Measurements from ENCODE around the gene IQCE. TPM values are rescaled to one million over a fixed set of nuclear protein-coding genes. Genes with fewer than 3 reads are reported as not detected.
A peak's percentile ranks its signal among the peaks of the same experiment; 100 is the strongest.

IQCE gene
- total and polyA plus RNA-seq, 12 donors: 4.2 to 13.8 (median 9.3) TPM

DNA sequence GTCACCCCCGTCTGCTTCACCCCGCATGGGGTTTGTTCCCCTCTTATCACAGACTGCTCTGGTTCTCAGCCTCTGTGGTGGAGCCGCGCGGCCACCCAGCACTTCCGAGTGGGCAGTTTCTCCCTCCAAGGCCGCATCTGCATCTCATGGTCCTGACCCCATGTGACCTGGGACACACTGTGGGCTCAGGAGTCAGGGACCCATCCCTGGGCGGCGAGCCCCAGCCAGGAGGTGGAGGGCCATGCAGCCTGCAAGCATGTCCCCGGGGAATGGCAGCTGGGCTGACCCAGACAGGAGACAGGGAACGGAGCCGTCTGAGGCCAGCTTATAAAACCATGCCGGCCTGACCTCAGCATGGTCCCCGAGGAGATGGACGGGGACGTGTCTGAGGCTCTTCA lies 47.8 kb downstream of the IQCE start:
- intact Hi-C loops (cut with DNase I): loop anchor here in 2 of 10 donors (2.0 to 5.0 kb wide), 3 partner anchors 20 to 49 kb away; partner anchors contain the start of genes BRAT1 (in 1 of the 2) and IQCE (in 1 of the 2)
- H3K9me3 ChIP-seq: no peaks in the 10 kb centered on the region
- H3K36me3 ChIP-seq: peaks cover 0 to 13% (median 0%) of the 10 kb centered on the region in 9 donors
- 59 to 61% methylated on average over 16 of the region's 16 CpGs for WGBS, 2 donors
- H3K4me3 ChIP-seq: peak overlapping the region in 4 of 10 donors; percentile 1 to 23 (median 11)
- TF ChIP-seq, protein P1, sequence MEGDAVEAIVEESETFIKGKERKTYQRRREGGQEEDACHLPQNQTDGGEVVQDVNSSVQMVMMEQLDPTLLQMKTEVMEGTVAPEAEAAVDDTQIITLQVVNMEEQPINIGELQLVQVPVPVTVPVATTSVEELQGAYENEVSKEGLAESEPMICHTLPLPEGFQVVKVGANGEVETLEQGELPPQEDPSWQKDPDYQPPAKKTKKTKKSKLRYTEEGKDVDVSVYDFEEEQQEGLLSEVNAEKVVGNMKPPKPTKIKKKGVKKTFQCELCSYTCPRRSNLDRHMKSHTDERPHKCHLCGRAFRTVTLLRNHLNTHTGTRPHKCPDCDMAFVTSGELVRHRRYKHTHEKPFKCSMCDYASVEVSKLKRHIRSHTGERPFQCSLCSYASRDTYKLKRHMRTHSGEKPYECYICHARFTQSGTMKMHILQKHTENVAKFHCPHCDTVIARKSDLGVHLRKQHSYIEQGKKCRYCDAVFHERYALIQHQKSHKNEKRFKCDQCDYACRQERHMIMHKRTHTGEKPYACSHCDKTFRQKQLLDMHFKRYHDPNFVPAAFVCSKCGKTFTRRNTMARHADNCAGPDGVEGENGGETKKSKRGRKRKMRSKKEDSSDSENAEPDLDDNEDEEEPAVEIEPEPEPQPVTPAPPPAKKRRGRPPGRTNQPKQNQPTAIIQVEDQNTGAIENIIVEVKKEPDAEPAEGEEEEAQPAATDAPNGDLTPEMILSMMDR (IDR thresholded peaks at IDR 0.05): no peak
- ATAC-seq: peak in 4 of 8 donors; percentile 4 to 35 (median 22)
- H3K27me3 ChIP-seq: no peaks in the 10 kb centered on the region
- H3K4me1 ChIP-seq: peaks cover 8 to 60% (median 35%) of the 10 kb centered on the region in 9 donors
- peak overlapping the region in 9 of 10 donors; percentile 62 to 94 (median 84) for H3K27ac ChIP-seq
- DNase-seq: peak in 1 of 2 donors; percentile 53

DNA sequence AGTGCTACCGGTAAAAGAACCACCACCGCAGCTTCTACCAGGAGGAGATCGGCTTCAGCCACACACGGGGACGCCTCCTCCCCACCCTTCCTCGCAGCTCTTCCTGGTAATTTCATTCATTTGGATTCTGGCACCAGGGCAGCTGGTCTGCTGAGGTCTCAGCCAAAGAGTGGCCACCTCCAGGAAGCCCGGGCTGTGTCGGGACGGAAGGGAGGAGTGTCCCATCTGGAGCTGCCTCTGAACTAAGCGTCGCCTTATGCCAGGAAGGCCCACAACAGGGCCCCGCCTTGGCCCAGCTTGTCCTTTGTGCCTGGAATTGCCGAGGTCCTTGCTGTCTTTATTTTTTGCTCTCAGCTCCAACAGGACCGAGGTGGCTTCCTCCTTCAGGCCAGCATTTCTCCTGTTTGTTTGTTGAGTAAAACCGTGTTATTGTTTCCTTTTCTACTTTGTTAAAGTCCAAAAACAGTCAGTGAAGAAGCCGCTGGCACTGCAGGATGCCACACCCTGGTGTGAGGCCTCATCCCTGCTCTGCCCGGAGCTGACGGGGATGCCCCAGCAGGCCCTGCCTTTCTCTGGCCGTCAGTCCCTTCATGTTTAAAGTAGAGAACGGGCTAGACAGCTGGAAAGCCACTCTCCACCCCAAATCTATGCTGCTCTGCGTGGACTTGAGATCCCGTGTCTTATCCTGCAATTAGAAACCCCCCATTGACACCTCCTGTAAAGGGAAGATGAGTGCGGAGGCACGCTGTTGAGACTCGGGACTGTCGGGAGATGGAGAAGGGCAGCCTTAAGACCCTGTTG lies 48.5 kb downstream of the IQCE start:
- H3K9me3 ChIP-seq: no peaks in the 10 kb centered on the region
- DNase-seq: peak; percentile 80 to 84
- ATAC-seq: peak; percentile 74 to 93 (median 89)
- no peaks in the 10 kb centered on the region for H3K27me3 ChIP-seq
- TF ChIP-seq, protein P1 (IDR thresholded peaks at IDR 0.05): no peak
- peak overlapping the region; percentile 62 to 94 (median 84) for H3K27ac ChIP-seq
- 58 to 60% methylated on average over 26 of the region's 26 CpGs for WGBS, 2 donors
- H3K36me3 ChIP-seq: peaks cover 0 to 5% (median 0%) of the 10 kb centered on the region in 9 donors
- peaks cover 8 to 64% (median 35%) of the 10 kb centered on the region in 9 donors for H3K4me1 ChIP-seq
- H3K4me3 ChIP-seq: peak overlapping the region in 4 of 10 donors; percentile 1 to 23 (median 11)
- intact Hi-C loops (cut with DNase I): loop anchor here in 2 of 10 donors (2.0 to 5.0 kb wide), 3 partner anchors 19 to 50 kb away; partner anchors contain the start of genes BRAT1 (in 1 of the 2) and IQCE (in 1 of the 2)

DNA sequence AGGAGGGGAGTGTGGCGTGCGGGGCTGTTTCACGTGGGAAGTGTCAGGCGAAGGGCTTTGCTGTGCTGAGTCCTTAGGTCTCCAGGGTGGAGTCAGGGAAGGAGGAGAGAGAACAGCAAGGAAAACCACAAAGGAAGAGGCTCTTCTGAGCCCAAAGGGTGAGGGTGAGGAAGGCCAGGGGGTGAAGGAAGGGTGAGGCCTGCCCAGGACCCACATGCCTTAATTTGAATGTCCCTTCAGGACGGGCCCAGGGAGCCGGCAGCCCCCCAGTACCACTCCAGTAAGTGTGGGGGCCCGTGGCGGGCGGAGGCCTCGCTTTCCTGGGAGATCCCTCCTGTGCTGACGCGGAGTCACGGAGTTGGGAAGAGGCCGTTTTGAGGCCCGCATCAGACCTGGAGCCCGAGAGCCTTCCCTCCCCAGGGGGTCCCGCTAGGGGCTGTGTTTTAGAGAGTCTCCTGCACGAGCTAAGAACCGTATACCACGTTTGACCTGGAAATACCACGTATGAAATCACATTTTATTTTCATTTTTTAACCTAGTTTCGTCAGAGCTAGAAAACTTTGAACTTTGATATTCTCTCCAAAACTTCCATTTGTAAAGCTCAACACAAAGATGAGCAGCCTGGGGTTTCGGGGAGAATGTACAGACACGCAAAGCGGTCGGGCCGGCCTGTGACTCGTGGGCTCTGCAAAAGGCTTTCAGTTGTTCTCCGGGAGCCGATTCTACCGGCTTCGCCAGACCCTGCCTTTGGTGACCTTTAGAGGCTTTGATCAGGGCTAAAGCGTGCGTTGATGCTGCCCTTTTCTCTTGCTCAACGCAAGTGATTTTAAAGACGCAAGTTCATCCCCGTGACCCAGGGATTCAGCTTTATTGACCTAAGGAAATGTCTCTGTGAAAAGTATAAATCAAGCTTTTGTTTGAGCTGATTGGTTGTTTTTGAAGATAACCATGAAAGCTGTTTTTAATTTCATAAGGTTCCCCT lies 49.4 kb downstream of the IQCE start:
- intact Hi-C loops (cut with DNase I): loop anchor here in 2 of 10 donors (2.0 to 5.0 kb wide), 3 partner anchors 19 to 51 kb away; partner anchors contain the start of genes BRAT1 (in 1 of the 2) and IQCE (in 1 of the 2)
- ATAC-seq: peak in 3 of 8 donors; percentile 1 to 21 (median 6)
- peaks cover 8 to 67% (median 40%) of the 10 kb centered on the region in 9 donors for H3K4me1 ChIP-seq

More for the DNA sequence above, 49.4 kb downstream of the IQCE start:
- WGBS, 2 donors: 89 to 91% methylated on average over 36 to 37 of the region's 37 CpGs
- Histone ChIP-seq H3K36me3 (no peaks in the 10 kb centered on the region), H3K9me3 (no peaks in the 10 kb centered on the region), H3K27ac (peak overlapping the region; percentile 62 to 94 (median 83)), H3K27me3 (no peaks in the 10 kb centered on the region), H3K4me3 (no peak overlapping the region)
- no peak for DNase-seq
- TF ChIP-seq, protein P1 (IDR thresholded peaks at IDR 0.05): no peak
